ENCODE measurements around the gene RFX6.

GRCh38 chr6:116925088-116925794 is 48.2 kb downstream of the RFX6 start:
- no peak for TF ChIP-seq POLR2A (IDR thresholded peaks at IDR 0.05; ENCODE audit: borderline replicate concordance, extremely low read depth, insufficient read depth, insufficient read length)
- TF ChIP-seq POLR2AphosphoS5 (IDR thresholded peaks at IDR 0.05; ENCODE audit: low read depth, low read length), result no peak
- TF ChIP-seq CTCF (IDR thresholded peaks at IDR 0.05 in 2 of 3, conservative IDR thresholded peaks at IDR 0.05 in 1 of 3; ENCODE audit: borderline replicate concordance in 1 of 3, insufficient read depth in 1 of 3, low read depth in 2 of 3, low read length in 2 of 3), result no peak
- no peak for TF ChIP-seq EZH2phosphoT487 (IDR thresholded peaks at IDR 0.05; ENCODE audit: borderline replicate concordance)
- TF ChIP-seq CEBPB (IDR thresholded peaks at IDR 0.05; ENCODE audit: low read depth), result no peak
- TF ChIP-seq REST (IDR thresholded peaks at IDR 0.05; ENCODE audit: low read depth), result no peak
- no peak for TF ChIP-seq SRF (IDR thresholded peaks at IDR 0.05; ENCODE audit: low read depth)
- no peak for TF ChIP-seq FOSL1 (IDR thresholded peaks at IDR 0.05; ENCODE audit: low read depth)
- no peak for TF ChIP-seq JUND (IDR thresholded peaks at IDR 0.05)
- TF ChIP-seq EZH2 (IDR thresholded peaks at IDR 0.05), result no peak
- no peak for TF ChIP-seq YY1 (IDR thresholded peaks at IDR 0.05; ENCODE audit: extremely low read depth, insufficient replicate concordance, low read depth, low read length)
- TF ChIP-seq MAX (IDR thresholded peaks at IDR 0.05), result no peak
- TF ChIP-seq EGR1 (IDR thresholded peaks at IDR 0.05; ENCODE audit: low read depth), result no peak
- no peak for TF ChIP-seq ZFX (IDR thresholded peaks at IDR 0.05)

Measured in HCT116 (cell line).